DMS 273 (cell line): Measurements from ENCODE around the gene MRPS26.
"Not testable (repeated sequence)": the region's sequence is repeated elsewhere in the genome, so short reads cannot be mapped to it uniquely, and the experiment has no call there.

Experiments
- DNase-seq: peaks from one replicate; lab custom pipeline; 2025; ENCODE audit not compliant: unreplicated experiment; lab: John Stamatoyannopoulos, UW

MRPS26 gene

DNA sequence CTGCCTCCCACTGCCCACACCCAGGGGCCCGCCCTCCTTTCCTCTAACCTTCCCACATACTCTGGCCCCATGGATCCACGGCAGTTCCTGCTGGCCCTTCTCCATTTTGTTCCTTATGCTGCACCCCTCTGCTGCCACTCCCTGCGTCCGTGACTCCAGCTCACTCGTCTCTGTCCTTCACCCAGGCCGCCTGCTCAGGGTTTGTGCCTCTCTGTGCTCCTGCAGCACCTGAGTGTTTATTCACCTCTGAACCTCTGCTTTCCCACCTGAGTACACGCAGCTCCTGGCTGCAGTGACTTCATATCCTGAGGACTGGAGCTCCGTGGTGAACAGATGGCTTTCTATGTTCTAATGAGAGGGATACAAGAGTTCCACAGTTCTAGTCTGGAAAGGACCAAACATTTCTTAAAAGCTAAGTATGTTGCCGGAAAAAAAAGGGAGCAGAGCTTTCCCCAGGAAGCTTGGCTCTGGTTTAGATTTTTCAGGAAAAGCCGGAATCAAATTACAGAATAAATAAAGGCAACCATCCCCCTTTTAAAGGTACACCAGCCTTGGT is 3.9 kb upstream of the MRPS26 start:
- DNase-seq = peak; percentile 50

DNA sequence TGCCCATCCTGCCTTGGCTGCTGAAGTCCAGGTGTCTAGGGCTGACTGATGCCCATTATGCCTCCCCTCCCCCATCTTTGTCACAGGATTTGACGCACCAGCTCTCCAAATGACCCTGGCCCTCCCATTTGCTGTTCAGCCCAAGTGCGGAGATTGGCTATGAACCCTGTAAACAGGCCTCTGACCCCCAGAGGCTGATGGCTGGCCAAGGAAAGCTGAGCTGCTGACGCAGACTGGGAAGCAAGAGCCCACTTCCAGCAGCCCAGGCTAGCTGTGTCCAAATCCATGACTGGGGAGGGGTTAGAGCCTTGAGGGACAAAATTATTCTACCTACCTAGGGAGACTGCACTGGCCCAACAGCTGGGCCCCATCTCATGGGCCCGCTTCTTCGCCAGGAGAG is 3.2 kb upstream of the MRPS26 start:
- no peak for DNase-seq

DNA sequence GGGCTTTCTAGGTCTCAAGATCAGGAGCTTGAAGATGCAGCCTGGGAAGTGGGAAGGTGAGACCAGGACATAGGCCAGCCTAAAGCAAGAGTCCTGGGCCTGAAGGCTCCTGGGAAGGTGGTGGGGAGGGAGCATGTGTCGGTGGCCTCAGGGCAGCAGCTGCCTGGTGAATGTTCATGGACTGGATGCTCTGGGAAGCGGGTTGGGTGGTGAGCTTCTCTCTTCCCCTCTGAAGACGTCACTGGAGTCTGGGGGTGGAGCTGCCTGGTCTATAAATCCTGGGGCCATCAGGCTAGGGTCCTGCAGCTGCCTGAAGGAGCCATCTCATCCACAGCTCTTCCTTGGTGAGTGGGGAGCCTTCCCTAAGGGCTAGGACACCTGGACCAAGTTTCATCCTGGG is 2.5 kb upstream of the MRPS26 start, which contains the start of gene GNRH2:
Gene GNRH2 (plus strand): TSS at position 301 of the 400 bp plus-strand sequence. CDS start 793 bp downstream, outside the sequence.
- DNase-seq = no peak

GRCh38 chr20:3044336-3044965 is 1.4 kb upstream of the MRPS26 start:
- DNase-seq = no peak

GRCh38 chr20:3045042-3045815 is 623 bp upstream of the MRPS26 start:
- peak; percentile 67 for DNase-seq

- DNase-seq = peak; percentile 64
These were observed 1.0 kb downstream of the MRPS26 start for GRCh38 chr20:3046677-3047462.

DNA sequence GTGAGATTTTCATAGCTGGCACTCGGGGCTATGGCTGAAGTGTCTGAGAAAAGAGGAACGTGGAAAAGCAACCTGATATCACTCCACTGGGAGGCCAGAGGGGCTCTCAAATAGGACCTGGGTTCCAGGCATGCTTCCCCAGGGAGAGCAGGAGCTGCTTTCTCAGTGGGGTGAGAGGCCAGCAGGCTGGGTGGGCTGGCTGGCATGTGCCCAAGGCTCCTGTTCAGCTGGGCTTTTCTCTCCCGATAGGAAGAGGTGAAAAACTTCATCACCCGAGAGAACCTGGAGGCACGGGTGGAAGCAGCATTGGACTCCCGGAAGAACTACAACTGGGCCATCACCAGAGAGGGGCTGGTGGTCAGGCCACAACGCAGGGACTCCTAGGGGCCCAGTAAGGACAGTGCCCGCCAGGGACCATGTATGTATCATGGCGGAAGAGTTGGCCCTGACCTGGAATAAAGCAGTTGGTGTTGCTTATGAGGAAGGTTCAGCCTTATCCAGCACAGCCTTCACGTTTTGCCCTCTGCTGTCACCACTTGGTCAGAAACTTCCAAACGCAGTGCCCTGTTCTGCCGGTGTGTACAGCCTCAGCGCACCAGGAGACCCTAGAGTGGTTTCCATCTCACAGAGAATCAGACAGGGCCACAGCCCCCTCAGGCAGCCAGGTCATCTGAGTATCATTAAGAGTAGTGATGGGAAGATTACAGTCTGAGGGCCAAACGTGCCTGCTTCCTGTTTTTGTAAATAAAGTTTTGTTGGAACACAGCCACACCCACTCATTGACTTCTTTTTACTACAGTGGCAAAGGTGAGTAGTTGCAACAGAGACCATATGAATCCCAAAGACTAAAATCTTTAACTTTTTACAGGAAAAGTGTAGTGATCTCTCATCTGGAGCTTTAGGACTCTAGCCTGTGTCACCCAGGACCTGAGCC is 1.9 kb downstream of the MRPS26 start:
- no peak for DNase-seq

GRCh38 chr20:3051385-3052019 is 5.7 kb downstream of the MRPS26 start:
- peak; percentile 28 for DNase-seq

DNA sequence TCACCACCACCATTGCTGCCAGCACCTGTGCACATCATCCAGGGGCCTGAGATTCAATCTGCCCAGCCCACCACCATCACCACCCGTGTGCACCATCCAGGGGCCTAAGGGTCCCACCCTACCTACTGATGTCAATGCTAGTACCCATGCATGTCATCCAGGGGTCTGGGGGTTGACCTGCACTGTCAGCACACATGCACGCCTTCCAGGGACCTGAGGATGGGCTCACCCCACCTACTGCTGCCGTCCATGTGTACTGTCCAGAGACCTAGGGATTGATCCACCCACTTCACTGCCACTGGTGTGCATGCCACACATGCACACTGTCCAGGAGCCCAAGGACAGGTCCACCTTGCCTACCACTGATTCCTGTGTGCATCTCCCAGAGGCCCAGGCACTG is 13.6 kb downstream of the MRPS26 start:
- DNase-seq = no peak

DNA sequence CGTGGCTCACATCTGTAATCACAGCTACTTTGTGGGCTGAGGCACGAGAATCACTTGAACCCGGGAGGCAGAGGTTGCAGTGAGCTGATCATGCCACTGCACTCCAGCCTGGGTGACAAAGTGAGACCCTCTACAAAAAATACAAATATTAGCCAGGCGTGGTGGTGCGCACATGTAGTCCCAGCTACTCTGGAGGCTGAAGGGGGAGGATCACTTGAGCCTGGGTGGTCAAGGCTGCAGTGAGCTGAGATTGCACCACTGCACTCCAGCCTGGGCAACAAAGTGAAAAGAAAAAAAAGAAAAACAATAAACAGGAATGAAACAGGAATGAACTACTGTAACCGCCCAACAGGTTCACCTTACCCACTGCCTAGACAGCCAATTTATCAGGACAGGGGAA is 18.3 kb downstream of the MRPS26 start:
- DNase-seq = not testable (repeated sequence)

- no peak for DNase-seq
These were observed 21.5 kb downstream of the MRPS26 start for GRCh38 chr20:3067139-3068014.

GRCh38 chr20:3068075-3068474 is 22.2 kb downstream of the MRPS26 start:
- DNase-seq = no peak

DNA sequence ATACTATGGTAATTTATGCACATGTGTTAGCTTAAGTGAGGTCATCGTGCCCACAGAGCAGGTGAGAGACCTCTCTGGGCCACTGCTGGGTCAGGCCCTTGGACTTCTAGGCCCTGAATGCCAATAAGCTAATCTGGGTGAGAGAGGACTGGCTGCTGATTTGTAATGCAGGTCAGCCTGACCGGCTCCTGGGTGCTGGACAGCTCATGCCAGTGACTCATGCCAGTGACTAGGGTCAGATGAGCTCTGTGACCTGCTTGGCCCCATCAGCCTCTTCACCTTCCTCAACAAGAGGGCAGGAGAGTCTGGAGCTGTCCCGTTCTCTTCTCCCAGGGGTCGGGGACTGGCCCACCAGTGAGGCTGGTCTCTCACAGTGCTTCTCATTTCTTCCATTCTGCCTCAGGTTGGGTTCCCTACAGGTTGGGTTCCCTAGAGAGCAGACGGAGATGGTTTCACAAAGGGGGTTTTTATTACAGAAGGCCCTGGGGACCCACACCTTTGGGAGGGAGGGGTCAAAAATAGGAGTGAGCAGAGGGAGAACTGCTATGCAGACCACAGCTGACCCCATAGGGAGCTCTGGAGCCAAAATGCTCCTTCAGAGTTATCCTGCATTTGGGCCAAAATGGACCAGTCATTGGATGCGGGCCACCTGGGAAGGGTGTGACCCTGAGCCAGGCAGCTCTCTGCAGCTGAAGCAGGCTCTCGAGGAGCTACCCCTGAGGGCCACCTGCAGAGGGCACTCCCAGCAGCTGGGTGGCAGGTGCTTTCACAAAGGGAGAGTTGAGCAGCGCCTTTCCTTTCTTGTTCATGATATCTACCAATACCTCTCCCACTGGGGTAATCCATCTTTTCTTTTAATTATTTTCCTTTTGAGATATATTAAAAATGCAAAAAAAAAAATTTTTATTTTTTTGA is 23.4 kb downstream of the MRPS26 start:
- peak; percentile 23 for DNase-seq

DNA sequence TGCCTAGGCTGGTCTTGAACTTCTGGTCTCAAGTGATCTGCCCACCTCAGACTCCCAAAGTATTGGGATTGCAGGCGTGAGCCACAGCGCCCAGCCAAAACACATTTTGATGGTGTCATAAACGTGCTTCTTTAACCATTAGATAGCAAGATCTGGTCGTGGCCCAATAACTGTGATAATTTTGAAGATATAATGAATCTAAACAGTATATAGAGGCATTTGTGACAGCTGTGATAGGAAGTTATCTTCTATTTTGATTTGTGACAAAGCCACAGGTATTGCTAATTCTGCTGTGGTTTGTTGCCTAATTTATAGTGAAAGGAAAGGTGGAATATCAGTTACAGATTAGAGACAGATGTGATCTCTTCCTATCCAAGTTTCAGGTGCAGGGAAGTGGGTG is 24.9 kb downstream of the MRPS26 start:
- DNase-seq = no peak

- no peak for DNase-seq
These were observed 25.4 kb downstream of the MRPS26 start for GRCh38 chr20:3071266-3071609.

DNA sequence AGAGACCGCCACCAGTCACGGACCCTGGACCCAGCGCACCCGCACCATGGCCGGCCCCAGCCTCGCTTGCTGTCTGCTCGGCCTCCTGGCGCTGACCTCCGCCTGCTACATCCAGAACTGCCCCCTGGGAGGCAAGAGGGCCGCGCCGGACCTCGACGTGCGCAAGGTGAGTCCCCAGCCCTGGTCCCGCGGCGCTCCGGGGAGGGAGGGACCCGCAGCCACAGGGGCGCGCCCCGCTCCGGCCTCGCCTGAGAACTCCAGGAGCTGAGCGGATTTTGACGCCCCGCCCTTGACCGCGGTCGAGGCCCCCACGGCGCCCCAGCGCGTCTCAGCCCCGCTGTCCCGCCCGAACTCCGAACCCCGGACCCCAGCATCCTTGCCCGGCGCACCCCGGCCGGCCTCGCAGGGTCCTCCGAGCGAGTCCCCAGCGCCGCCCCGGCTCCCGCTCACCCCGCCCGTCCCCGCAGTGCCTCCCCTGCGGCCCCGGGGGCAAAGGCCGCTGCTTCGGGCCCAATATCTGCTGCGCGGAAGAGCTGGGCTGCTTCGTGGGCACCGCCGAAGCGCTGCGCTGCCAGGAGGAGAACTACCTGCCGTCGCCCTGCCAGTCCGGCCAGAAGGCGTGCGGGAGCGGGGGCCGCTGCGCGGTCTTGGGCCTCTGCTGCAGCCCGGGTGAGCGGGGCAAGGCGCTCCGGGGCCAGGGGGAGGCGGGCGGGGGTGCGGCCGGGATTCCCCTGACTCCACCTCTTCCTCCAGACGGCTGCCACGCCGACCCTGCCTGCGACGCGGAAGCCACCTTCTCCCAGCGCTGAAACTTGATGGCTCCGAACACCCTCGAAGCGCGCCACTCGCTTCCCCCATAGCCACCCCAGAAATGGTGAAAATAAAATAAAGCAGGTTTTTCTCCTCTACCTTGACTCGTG is 26.0 kb downstream of the MRPS26 start, which contains the start of gene OXT:
Gene OXT (plus strand): TSS at position 11 of the 920 bp plus-strand sequence. CDS start 36 bp downstream, at position 47.
- no peak for DNase-seq
